MV-4-11 (cell line): ENCODE measurements around the gene SIK1.
"Not testable (repeated sequence)": the region's sequence is repeated elsewhere in the genome, so short reads cannot be mapped to it uniquely, and the experiment has no call there.

Experiments
- DNase-seq: peaks from one replicate; lab custom pipeline; 2025; lab: John Stamatoyannopoulos, UW

Gene SIK1

GRCh38 chr21:43439316-43440075, 12.6 kb upstream of the SIK1 start:
- not testable (repeated sequence) for DNase-seq

GRCh38 chr21:43436272-43436671, 9.3 kb upstream of the SIK1 start:
- DNase-seq = not testable (repeated sequence)

GRCh38 chr21:43433340-43434136, 6.6 kb upstream of the SIK1 start:
- DNase-seq = not testable (repeated sequence)

- DNase-seq = not testable (repeated sequence)
Measured at GRCh38 chr21:43430830-43431416, 4.0 kb upstream of the SIK1 start.

- DNase-seq = not testable (repeated sequence)
Measured at GRCh38 chr21:43428964-43429363, 2.0 kb upstream of the SIK1 start.

DNA sequence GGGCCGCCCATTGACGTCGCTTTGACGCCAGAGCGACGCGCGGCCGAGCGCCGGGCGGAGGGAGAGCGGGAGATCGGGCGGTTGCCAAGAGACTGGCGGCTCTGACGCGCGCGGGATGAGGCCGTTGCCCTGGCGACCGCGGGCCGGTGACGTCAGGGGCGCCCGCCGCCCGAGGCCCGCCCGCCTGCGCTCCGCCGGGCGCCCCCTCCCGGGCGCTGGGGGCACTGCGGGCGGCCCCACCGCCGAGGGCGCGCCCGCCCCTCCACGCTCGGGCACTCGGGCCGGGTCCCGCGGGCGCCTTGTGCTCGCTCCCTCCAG, 270 bp upstream of the SIK1 start:
- DNase-seq = not testable (repeated sequence)

DNA sequence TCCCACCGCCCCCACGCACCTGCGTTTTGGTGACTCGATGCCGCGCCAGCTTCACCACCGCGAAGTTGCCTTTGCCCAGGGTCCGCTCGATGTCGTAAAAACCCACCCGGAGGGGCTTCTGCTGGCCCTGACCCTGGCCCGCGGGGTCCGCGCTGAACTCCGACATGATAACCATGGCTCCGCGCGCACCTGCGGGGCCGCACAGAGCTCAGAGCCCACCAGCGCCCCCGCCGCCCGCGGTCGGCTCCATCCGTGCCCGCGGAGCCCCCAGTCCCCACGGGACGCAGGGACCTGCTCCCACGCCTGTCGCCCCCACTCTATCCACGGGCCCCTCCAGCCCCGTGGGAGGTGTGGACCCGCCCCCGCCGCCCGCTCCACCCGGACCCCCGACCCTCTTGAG, 927 bp downstream of the SIK1 start:
- not testable (repeated sequence) for DNase-seq

DNA sequence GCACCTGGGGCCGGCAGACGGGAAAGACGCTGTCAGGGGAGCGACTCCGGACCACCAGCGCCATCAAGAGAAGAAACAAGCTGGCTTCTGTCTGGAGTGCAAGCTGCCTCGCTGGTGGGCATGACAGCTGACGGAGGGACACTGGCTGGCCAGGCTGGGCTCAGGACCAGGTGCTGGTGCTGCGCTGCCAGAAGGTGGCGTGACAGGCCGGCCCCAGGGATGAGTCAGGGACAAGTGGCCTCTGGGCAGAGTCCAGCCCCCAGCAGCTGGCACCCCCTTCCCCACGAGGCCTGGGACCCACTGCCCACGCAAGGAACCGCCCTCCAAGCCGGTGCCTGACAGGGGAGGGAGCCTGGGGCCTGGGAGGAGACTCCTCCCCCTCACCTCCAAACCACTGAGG, 7.5 kb downstream of the SIK1 start:
- not testable (repeated sequence) for DNase-seq

DNA sequence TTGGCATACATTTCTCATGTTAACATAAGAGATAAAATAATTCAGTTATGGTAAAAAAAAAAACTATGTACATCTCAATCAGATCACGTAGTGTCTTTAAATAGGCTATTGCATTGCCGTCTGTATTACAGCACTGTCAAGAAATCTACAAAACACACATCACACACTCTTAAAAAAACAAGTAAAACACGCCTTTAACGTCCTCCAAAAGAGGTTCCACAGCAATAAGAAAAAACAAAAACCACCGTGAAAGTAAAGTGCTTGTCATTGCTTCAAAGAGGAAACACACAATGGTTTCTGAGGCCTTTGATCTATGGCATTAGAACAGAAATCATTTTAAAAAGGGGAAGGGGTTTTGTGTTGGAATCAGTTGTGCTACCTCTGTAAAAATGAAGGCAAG, 12.4 kb downstream of the SIK1 start:
- DNase-seq = not testable (repeated sequence)

- DNase-seq = not testable (repeated sequence)
Measured at GRCh38 chr21:43412020-43412788, 14.7 kb downstream of the SIK1 start.

- not testable (repeated sequence) for DNase-seq
Measured at GRCh38 chr21:43410456-43411068, 16.4 kb downstream of the SIK1 start.

GRCh38 chr21:43407139-43407538, 19.8 kb downstream of the SIK1 start:
- DNase-seq = not testable (repeated sequence)

DNA sequence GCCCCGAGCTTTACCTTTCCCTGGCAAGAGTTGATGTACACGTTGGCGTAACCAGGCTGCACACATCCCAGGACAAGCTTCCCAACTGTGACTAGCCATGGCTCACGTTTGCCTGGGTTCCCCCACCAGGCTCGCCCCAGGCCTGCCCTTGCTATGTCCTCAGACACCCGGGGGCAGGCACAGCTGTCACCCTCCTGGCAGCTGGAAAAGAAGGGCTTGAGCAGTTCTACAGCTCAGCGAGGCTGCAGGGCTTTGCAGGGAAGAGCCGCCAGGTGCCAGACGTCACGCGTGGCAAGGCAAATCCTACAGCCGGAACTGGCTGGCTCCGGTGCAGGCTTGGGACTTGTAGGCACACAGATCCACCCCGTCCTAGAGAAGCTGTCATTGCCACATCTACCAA, 22.5 kb downstream of the SIK1 start:
- not testable (repeated sequence) for DNase-seq

DNA sequence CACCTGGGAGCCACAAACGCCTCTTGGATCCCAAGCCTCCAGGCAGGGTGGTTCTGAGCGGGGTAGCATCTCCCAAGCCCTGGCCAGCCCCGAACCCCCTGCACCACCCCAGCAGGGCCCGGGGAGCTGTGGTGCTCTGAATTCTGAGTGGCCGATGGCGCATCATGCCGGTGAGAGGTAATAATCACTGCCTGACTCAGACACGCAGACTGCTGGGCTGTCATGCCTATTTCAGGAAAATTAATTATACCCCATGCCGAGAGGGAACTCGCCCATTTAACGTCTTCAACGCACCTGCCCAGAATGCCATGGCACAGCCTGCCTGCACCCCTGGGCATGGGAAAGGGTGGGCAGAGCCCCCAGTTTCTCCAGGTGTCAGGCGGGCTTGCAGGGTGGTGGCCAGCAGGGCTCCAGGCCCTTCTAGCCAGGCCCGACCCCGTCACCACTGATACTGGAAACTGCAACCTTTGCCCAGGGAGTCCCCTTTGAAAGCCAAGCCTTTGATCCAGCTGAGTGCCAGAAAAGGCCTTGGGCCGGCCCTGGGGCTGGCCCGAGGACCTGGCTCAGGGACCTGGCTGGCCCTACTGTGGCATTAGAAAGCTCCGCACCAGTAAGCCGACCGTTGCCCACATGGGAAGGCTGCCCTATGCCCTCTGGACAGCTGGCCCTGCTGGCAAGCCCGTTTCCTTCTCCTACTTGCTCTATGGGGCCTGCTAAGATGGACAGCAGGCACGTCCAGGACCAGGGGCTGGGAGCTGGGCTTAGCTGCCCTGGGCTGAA, 23.1 kb downstream of the SIK1 start:
- not testable (repeated sequence) for DNase-seq

DNA sequence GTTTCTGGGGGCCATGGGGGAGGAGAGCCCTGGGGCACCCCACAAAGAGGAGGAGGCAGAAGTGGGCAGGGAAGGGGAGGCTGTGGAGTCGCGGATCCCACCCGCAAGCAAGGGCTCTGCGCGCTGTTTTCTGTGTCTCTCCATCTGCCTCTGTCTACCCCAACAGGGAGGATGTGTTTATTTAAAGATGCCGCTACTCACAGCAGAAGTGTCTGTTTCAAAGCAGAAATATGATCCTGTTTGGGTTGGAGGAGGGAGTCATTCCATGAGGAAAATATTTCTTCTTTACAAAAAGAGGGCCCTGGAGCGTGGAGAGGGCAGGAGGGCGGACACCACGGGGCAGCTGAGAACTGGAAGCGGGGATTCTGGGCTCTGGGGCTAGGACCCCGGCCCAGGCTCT, 25.8 kb downstream of the SIK1 start:
- not testable (repeated sequence) for DNase-seq

- not testable (repeated sequence) for DNase-seq
Measured at GRCh38 chr21:43399595-43400015, 27.3 kb downstream of the SIK1 start.

GRCh38 chr21:43399136-43399535, 27.8 kb downstream of the SIK1 start:
- not testable (repeated sequence) for DNase-seq

- DNase-seq = not testable (repeated sequence)
Measured at GRCh38 chr21:43398533-43398932, 28.4 kb downstream of the SIK1 start.

- not testable (repeated sequence) for DNase-seq
Measured at GRCh38 chr21:43398000-43398399, 28.9 kb downstream of the SIK1 start.

DNA sequence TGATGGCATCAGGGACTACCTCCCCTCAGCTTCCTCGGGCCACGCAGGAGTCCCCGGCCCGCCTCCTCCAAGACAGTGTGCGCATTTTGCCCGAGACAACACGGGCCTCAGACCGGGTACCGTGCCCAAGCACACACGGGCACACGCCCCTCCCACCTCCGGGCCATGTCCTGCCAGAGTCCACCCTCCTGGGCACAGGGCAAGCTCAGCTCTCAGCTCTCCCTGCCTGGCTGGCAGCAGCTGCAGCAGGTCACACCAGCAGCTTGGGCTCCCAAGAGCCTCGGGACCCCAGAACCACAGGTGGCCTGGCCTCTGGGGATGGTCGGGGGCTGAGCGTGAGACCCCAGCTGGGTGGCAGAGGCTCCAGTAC, 29.5 kb downstream of the SIK1 start:
- not testable (repeated sequence) for DNase-seq
